Hippocampal formation (tissue), 2 donors: ENCODE measurements around the gene DPP8.
A peak's percentile ranks its signal among the peaks of the same experiment; 100 is the strongest.
"Not testable (repeated sequence)": the region's sequence is repeated elsewhere in the genome, so short reads cannot be mapped to it uniquely, and the experiment has no call there.

Experiments
- DNase-seq, 2 donors: peaks; one replicate each; lab custom pipeline; 2025; lab: John Stamatoyannopoulos, UW

Gene DPP8

GRCh38 chr15:65524226-65524625, 6.7 kb upstream of the DPP8 start:
- no peak for DNase-seq

- no peak for DNase-seq
These were observed 3.9 kb upstream of the DPP8 start for GRCh38 chr15:65521350-65521749.

GRCh38 chr15:65518633-65519285, 1.3 kb upstream of the DPP8 start:
- no peak for DNase-seq

GRCh38 chr15:65517866-65518207, 348 bp upstream of the DPP8 start:
- DNase-seq: no peak

GRCh38 chr15:65512807-65513416, 4.6 kb downstream of the DPP8 start:
- DNase-seq: peak; percentile 8 to 75

- no peak for DNase-seq
These were observed 5.3 kb downstream of the DPP8 start for GRCh38 chr15:65512189-65512588.

- no peak for DNase-seq
These were observed 8.2 kb downstream of the DPP8 start for GRCh38 chr15:65509321-65509720.

GRCh38 chr15:65494076-65494475, 23.4 kb downstream of the DPP8 start:
- no peak for DNase-seq

- no peak for DNase-seq
These were observed 32.6 kb downstream of the DPP8 start for GRCh38 chr15:65484876-65485275.

GRCh38 chr15:65476903-65477302, 40.6 kb downstream of the DPP8 start:
- no peak for DNase-seq

GRCh38 chr15:65470866-65471265, 46.6 kb downstream of the DPP8 start:
- DNase-seq: no peak

- DNase-seq: no peak
These were observed 49.1 kb downstream of the DPP8 start for GRCh38 chr15:65468229-65468909.

GRCh38 chr15:65466901-65467300, 50.6 kb downstream of the DPP8 start:
- no peak for DNase-seq

- DNase-seq: not testable (repeated sequence)
These were observed 54.4 kb downstream of the DPP8 start for GRCh38 chr15:65463096-65463495.

GRCh38 chr15:65460741-65461347, 56.6 kb downstream of the DPP8 start:
- DNase-seq: no peak

- not testable (repeated sequence) for DNase-seq
These were observed 62.2 kb downstream of the DPP8 start for GRCh38 chr15:65455256-65455655.

GRCh38 chr15:65451989-65452388, 65.5 kb downstream of the DPP8 start:
- no peak for DNase-seq

GRCh38 chr15:65450556-65450955, 66.9 kb downstream of the DPP8 start:
- no peak for DNase-seq

GRCh38 chr15:65447145-65447544, 70.3 kb downstream of the DPP8 start:
- DNase-seq: no peak

GRCh38 chr15:65434201-65434600, 83.3 kb downstream of the DPP8 start:
- DNase-seq: no peak

GRCh38 chr15:65431731-65432130, 85.8 kb downstream of the DPP8 start:
- no peak for DNase-seq

GRCh38 chr15:65426216-65426853, 91.2 kb downstream of the DPP8 start:
- DNase-seq: no peak

- no peak for DNase-seq
These were observed 92.8 kb downstream of the DPP8 start for GRCh38 chr15:65424683-65425082.
